ENCODE results near the gene IER5L. TPM values are rescaled to one million over a fixed set of nuclear protein-coding genes. Genes with fewer than 3 reads are reported as not detected.

IER5L gene
- total RNA-seq, 1 donor from 2014 or later = 11.7 TPM

- Mint-ChIP-seq H3K27ac (peak overlapping the region; percentile 41), H3K36me3 (ENCODE audit: low read depth) (peaks cover 33% of the 10 kb centered on the region), H3K4me1 (peaks cover 5% of the 10 kb centered on the region), H3K27me3 (no peaks in the 10 kb centered on the region), H3K9me3 (no peaks in the 10 kb centered on the region), H3K4me3 (no peak overlapping the region)
- DNase-seq = no peak
- intact Hi-C loops (cut with micrococcal nuclease) = no loop called here
These were observed 49.4 kb downstream of the IER5L start for GRCh38 chr9:129128689-129129088.

- Mint-ChIP-seq H3K4me3 (no peak overlapping the region), H3K27ac (no peak overlapping the region), H3K4me1 (peaks cover 4% of the 10 kb centered on the region), H3K9me3 (no peaks in the 10 kb centered on the region), H3K36me3 (ENCODE audit: low read depth) (peaks cover 33% of the 10 kb centered on the region), H3K27me3 (no peaks in the 10 kb centered on the region)
- DNase-seq = no peak
- intact Hi-C loops (cut with micrococcal nuclease) = no loop called here
These were observed 51.1 kb downstream of the IER5L start for GRCh38 chr9:129126749-129127618.

Other genes with a start within 250 kb of the IER5L start
- 15.2 and 15.9 TPM in 2 replicates for gene DOLK, start 230.7 kb downstream of the IER5L start, total RNA-seq
- gene NUP188, start 230.6 kb downstream of the IER5L start, total RNA-seq = 162 and 176 TPM in 2 replicates
- 69.6 and 73.9 TPM in 2 replicates for gene SH3GLB2, start 149.9 kb downstream of the IER5L start, total RNA-seq
- 43.3 and 44.3 TPM in 2 replicates for gene MIGA2, start 141.6 kb downstream of the IER5L start, total RNA-seq
- 24.7 and 24.8 TPM in 2 replicates for gene DOLPP1, start 97.2 kb downstream of the IER5L start, total RNA-seq
- 8.6 and 11.4 TPM in 2 replicates for gene CRAT, start 67.5 kb downstream of the IER5L start, total RNA-seq
- gene PTPA, start 66.8 kb downstream of the IER5L start, total RNA-seq = 104 and 107 TPM in 2 replicates

All from activated CD4-positive, alpha-beta T cell treated with anti-CD3 and anti-CD28 coated beads, Interleukin-2, amount 10 ng/mL, durations not matched to agents 24 days and 14 days (primary cell).